SK-N-SH treated with all-trans-retinoic acid at 6 μM for 48 hours (cell line): Measurements from ENCODE around the gene ZNF512.

Experiments
- ARNTL ChIP-seq: fragments of 450-650 bp; formaldehyde crosslinking; IDR thresholded peaks from 2 replicates; pipeline ENCODE4 v1.5.0; 2020; ENCODE audit warnings: low read depth, mild to moderate bottlenecking, moderate library complexity, borderline replicate concordance
- CSDC2 ChIP-seq: fragments of 250-450 bp; sonication (Bioruptor Pico); IDR thresholded peaks from 2 replicates; pipeline ENCODE4 v1.5.0; 2020; ENCODE audit warnings: mild to moderate bottlenecking, moderate library complexity
- OSR1 ChIP-seq: fragments of 250-450 bp; sonication (Bioruptor Pico); IDR thresholded peaks from 2 replicates; pipeline ENCODE4 v1.8.0; 2022; ENCODE audit warnings: moderate library complexity, mild to moderate bottlenecking, inconsistent platforms
- PPARA ChIP-seq: fragments of 250-450 bp; sonication (Bioruptor Pico); IDR thresholded peaks from 2 replicates; pipeline ENCODE4 v1.5.0; 2020; ENCODE audit warnings: mild to moderate bottlenecking, borderline replicate concordance
- RARB ChIP-seq: fragments of 250-450 bp; sonication (Bioruptor Pico); IDR thresholded peaks from 2 replicates; pipeline ENCODE4 v1.8.0; 2021; ENCODE audit warnings: mild to moderate bottlenecking, moderate library complexity
- TCF4 ChIP-seq: fragments of 250-450 bp; sonication (Bioruptor Pico); IDR thresholded peaks from 2 replicates; pipeline ENCODE4 v1.8.0; 2021; ENCODE audit warnings: mild to moderate bottlenecking, moderate library complexity, borderline replicate concordance
- TOX ChIP-seq: fragments of 250-450 bp; sonication (Bioruptor Pico); IDR thresholded peaks from 2 replicates; pipeline ENCODE4 v1.8.0; 2021; ENCODE audit warnings: mild to moderate bottlenecking, moderate library complexity, borderline replicate concordance
- ZFP3 ChIP-seq: fragments of 250-450 bp; sonication (Bioruptor Pico); IDR thresholded peaks from 2 replicates; pipeline ENCODE4 v1.5.0; 2020; ENCODE audit warnings: mild to moderate bottlenecking, moderate library complexity
- TF ChIP-seq, protein P1 (sequence below): fragments of 250-450 bp; sonication (Bioruptor Pico); IDR thresholded peaks from 2 replicates; pipeline ENCODE4 v1.8.0; 2021; ENCODE audit warnings: low read depth, mild to moderate bottlenecking, moderate library complexity, borderline replicate concordance
- TF ChIP-seq, protein P2 (sequence below): fragments of 250-450 bp; sonication (Bioruptor Pico); IDR thresholded peaks from 2 replicates; pipeline ENCODE4 v1.8.0; 2020; ENCODE audit warnings: mild to moderate bottlenecking, moderate library complexity, borderline replicate concordance
- TF ChIP-seq, protein P3 (sequence below): fragments of 250-450 bp; sonication (Bioruptor Pico); IDR thresholded peaks from 2 replicates; pipeline ENCODE4 v1.5.1; 2020; ENCODE audit warnings: low read depth, mild to moderate bottlenecking, moderate library complexity
- TF ChIP-seq, protein P4 (sequence below): fragments of 250-450 bp; sonication (Bioruptor Pico); IDR thresholded peaks from 2 replicates; pipeline ENCODE4 v1.5.1; 2021; ENCODE audit warnings: mild to moderate bottlenecking, moderate library complexity

DNA sequence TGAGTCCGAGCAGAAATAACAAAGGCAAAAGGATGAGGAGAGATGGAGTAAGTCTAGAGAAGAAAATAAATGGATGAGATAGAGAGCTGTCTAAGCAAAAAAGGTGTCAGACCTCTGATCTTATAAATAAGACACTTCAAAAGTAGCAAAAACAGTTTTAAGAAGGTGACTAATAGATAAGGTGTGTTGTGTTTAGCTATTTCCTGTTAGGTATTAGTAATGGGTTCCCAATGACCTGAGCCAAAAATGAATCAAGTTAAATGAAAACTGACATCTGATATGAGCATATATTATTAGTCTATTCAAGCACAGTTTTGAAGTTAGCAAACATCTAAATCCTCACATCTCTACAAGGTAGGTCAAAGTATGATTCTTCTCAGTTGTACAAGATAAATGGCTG lies 69.9 kb downstream of the ZNF512 start:
- TF ChIP-seq TOX (CRISPR knock-in tag) (no peak), RARB (CRISPR knock-in tag) (no peak), CSDC2 (no peak), ARNTL (CRISPR knock-in tag) (no peak), ZFP3 (CRISPR knock-in tag) (no peak), OSR1 (CRISPR knock-in tag) (no peak), TCF4 (CRISPR knock-in tag) (no peak), PPARA (CRISPR knock-in tag) (no peak)
- TF ChIP-seq, protein P1, sequence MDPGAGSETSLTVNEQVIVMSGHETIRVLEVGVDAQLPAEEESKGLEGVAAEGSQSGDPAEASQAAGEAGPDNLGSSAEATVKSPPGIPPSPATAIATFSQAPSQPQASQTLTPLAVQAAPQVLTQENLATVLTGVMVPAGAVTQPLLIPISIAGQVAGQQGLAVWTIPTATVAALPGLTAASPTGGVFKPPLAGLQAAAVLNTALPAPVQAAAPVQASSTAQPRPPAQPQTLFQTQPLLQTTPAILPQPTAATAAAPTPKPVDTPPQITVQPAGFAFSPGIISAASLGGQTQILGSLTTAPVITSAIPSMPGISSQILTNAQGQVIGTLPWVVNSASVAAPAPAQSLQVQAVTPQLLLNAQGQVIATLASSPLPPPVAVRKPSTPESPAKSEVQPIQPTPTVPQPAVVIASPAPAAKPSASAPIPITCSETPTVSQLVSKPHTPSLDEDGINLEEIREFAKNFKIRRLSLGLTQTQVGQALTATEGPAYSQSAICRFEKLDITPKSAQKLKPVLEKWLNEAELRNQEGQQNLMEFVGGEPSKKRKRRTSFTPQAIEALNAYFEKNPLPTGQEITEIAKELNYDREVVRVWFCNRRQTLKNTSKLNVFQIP (CRISPR knock-in tag) = no peak
- TF ChIP-seq, protein P2, sequence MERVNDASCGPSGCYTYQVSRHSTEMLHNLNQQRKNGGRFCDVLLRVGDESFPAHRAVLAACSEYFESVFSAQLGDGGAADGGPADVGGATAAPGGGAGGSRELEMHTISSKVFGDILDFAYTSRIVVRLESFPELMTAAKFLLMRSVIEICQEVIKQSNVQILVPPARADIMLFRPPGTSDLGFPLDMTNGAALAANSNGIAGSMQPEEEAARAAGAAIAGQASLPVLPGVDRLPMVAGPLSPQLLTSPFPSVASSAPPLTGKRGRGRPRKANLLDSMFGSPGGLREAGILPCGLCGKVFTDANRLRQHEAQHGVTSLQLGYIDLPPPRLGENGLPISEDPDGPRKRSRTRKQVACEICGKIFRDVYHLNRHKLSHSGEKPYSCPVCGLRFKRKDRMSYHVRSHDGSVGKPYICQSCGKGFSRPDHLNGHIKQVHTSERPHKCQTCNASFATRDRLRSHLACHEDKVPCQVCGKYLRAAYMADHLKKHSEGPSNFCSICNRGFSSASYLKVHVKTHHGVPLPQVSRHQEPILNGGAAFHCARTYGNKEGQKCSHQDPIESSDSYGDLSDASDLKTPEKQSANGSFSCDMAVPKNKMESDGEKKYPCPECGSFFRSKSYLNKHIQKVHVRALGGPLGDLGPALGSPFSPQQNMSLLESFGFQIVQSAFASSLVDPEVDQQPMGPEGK (CRISPR knock-in tag) = no peak
- TF ChIP-seq, protein P3, sequence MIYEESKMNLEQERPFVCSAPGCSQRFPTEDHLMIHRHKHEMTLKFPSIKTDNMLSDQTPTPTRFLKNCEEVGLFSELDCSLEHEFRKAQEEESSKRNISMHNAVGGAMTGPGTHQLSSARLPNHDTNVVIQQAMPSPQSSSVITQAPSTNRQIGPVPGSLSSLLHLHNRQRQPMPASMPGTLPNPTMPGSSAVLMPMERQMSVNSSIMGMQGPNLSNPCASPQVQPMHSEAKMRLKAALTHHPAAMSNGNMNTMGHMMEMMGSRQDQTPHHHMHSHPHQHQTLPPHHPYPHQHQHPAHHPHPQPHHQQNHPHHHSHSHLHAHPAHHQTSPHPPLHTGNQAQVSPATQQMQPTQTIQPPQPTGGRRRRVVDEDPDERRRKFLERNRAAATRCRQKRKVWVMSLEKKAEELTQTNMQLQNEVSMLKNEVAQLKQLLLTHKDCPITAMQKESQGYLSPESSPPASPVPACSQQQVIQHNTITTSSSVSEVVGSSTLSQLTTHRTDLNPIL = no peak
- TF ChIP-seq, protein P4, sequence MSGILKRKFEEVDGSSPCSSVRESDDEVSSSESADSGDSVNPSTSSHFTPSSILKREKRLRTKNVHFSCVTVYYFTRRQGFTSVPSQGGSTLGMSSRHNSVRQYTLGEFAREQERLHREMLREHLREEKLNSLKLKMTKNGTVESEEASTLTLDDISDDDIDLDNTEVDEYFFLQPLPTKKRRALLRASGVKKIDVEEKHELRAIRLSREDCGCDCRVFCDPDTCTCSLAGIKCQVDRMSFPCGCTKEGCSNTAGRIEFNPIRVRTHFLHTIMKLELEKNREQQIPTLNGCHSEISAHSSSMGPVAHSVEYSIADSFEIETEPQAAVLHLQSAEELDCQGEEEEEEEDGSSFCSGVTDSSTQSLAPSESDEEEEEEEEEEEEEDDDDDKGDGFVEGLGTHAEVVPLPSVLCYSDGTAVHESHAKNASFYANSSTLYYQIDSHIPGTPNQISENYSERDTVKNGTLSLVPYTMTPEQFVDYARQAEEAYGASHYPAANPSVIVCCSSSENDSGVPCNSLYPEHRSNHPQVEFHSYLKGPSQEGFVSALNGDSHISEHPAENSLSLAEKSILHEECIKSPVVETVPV (CRISPR knock-in tag) = no peak
